ENCODE data around the gene IDH3G.
"Not testable (repeated sequence)": the region's sequence is repeated elsewhere in the genome, so short reads cannot be mapped to it uniquely, and the experiment has no call there.

The IDH3G gene

GRCh38 chrX:153763298-153763932 lies 30.8 kb downstream of the IDH3G start:
- no peak for DNase-seq (ENCODE audit: low read depth in 3 of 3)

DNA sequence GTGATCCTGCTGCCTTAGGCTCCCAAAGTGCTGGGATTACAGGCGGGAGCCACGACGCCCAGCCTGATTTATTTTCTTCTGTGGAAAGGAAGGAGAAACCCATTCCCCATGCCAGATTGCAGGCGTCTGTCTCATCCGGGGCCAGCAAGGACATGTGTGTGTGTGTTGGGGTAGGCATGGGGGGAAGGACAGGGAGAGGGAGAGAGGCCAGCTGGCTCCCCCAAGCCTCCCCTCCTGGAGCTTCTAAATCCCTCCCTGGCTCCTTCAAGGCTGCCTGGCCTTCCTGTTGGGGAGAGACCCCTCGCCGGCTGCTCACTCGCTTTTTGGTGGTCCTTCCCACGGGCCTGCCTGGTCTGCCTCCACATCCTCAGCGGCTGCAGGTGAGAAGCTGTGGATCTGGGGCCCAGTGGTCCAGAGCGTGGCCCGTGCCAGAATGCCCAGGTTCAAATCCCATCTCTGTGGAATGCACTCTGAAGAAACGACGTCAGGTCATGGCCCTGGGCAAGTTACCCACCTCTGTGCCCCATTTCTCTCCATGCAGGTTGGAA lies 31.5 kb downstream of the IDH3G start:
- DNase-seq (ENCODE audit: low read depth in 3 of 3): no peak

DNA sequence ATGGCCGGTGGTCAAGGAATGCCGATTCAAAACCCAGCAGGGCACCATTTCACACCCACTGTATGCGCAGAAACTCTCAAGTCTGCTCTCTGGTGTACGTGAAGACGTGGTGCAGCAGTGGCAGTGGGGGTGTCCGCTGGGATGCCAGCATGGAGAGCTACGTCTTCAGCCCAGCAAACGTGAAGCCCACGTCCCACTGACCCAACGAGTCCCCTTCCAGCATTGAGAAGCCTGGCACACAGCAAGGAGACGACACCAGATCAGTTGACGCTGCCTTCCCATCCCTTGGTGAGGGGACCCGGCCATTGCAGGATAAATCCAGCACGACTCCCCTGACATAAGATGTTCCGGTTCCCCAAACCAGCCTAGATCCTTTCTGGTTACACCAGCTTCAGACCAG lies 32.3 kb downstream of the IDH3G start:
- no peak for DNase-seq (ENCODE audit: low read depth in 3 of 3)

DNA sequence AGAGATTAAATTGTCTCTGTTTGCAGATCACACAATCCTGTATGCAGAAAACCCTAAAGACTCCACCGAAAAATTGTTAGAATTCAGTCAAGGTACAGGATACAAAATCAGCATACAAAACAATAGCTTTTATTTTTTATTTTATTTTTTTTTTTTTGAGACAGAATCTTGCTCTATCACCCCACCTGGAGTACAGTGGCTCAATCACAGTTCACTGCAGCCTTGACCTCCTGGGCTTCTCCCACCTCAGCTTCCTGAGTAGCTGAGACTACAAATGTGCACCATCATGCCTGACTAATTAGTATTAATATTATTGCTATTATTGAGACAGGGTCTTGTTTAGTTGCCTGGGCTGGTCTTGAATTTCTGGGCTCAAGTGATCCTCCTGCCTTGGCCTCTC lies 39.0 kb downstream of the IDH3G start:
- no peak for DNase-seq (ENCODE audit: low read depth in 3 of 3)

GRCh38 chrX:153750127-153750774 lies 43.9 kb downstream of the IDH3G start:
- DNase-seq (ENCODE audit: low read depth in 3 of 3): no peak

DNA sequence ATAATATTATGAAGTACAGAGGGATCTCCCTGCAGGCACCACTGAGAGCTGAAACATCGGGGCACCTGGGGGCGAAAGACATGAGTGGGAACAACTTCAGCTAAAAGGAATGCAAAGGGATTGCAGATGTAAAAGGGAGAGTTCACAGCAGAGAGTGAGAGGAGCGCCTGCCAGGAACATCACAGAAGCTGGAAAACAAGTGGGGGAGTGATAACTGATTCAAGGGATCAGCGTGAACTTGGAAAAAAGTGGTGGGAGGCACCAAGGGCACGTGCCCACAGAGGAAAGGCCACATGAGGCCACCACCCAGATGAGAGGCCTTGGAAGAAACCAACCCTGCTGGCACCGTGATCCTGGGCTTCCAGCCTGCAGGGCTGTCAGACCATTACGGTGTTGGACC lies 45.2 kb downstream of the IDH3G start:
- not testable (repeated sequence) for DNase-seq (ENCODE audit: low read depth in 3 of 3)

GRCh38 chrX:153746991-153747390 lies 47.2 kb downstream of the IDH3G start:
- not testable (repeated sequence) for DNase-seq (ENCODE audit: low read depth in 3 of 3)

- DNase-seq (ENCODE audit: low read depth in 3 of 3): no peak
These were observed 47.8 kb downstream of the IDH3G start for GRCh38 chrX:153746359-153746758.

DNA sequence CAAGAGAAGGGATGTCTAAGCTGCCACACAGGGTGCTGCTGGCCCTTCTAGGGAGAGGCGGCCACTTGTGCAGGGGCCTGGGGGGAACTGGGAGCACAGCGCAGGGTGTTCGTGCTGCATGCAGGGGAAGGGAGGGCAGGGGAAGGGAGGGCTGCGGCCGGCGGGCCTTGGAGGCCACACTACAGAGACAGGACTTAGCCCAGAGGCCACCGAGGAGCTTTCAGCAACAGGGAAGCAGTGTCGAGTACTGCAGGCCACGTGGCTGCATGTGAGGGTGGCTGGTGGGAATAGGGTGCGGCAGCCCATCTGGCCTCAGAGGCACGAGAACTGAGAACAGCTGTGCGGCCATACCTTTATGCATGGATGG lies 49.1 kb downstream of the IDH3G start:
- DNase-seq (ENCODE audit: low read depth in 3 of 3): not testable (repeated sequence)

- DNase-seq (ENCODE audit: low read depth in 3 of 3): no peak
These were observed 49.7 kb downstream of the IDH3G start for GRCh38 chrX:153744210-153745066.

DNA sequence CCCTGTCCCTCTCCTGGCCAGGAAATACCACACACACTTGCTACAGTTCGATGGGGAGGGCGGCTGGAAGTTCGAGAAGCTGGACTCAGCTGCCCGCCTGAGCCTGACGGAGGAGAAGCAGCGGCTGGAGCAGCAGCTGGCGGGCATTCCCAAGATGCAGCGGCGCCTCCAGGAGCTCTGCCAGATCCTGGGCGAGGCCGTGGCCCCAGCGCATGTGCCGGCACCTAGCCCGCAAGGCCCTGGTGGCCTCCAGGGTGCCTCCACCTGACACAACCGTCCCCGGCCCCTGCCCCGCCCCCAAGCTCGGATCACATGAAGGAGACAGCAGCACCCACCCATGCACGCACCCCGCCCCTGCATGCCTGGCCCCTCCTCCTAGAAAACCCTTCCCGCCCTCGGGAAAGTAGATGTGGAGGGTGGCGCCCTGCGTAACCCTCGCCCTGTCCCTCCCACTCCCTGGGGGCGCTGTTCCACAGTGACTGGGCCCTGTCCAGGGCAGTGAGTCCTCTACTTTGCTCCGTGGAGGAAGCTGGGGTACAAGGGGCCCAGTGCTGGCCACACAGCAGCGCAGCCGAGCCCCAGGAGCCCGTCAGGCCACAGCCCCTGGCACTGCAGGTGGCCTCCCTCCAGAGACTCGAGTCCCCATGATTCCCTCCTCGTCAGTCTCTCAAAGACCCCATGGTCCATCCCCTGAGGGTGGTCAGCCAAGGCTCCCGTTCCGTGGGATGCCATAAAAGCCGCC lies 50.5 kb downstream of the IDH3G start:
- not testable (repeated sequence) for DNase-seq (ENCODE audit: low read depth in 3 of 3)

- DNase-seq (ENCODE audit: low read depth in 3 of 3): not testable (repeated sequence)
These were observed 51.2 kb downstream of the IDH3G start for GRCh38 chrX:153742796-153743467.

GRCh38 chrX:153742111-153742510 lies 52.1 kb downstream of the IDH3G start:
- not testable (repeated sequence) for DNase-seq (ENCODE audit: low read depth in 3 of 3)

GRCh38 chrX:153741446-153741845 lies 52.7 kb downstream of the IDH3G start:
- no peak for DNase-seq (ENCODE audit: low read depth in 3 of 3)

DNA sequence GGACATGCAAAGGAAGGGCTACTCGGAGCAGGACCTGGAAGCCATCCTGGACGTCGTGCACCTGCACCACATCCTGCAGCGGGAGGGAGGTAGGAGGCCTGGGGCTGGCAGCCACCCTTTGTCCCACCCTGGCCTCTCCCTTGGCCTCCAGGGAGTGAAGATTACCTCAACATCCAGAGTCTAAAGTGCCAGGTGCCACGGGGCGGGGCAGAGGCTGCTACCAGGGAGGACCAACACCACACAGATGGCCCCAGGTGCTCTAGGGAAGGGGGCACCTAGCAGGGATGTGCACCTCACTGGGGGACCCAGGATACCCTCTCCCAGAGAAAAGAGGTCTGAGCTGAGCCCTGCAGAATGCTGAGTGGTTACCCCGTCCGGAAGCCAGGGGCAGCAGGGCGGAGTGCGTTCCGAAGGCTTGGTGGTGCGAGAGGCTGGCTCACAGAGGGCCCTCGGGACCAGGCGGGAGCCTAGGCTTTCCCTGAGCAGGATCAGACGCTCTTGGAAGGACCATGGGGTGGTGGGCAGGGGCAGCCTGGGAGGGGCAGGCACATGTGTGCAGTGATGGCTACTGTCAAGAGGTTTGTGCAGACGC lies 53.4 kb downstream of the IDH3G start:
- DNase-seq (ENCODE audit: low read depth in 3 of 3): no peak

GRCh38 chrX:153739754-153740486 lies 54.3 kb downstream of the IDH3G start:
- DNase-seq (ENCODE audit: low read depth in 3 of 3): no peak

- DNase-seq (ENCODE audit: low read depth in 3 of 3): no peak
These were observed 56.0 kb downstream of the IDH3G start for GRCh38 chrX:153738056-153738605.

GRCh38 chrX:153736871-153737441 lies 57.2 kb downstream of the IDH3G start:
- DNase-seq (ENCODE audit: low read depth in 3 of 3): no peak

- DNase-seq (ENCODE audit: low read depth in 3 of 3): no peak
These were observed 57.9 kb downstream of the IDH3G start for GRCh38 chrX:153736071-153736820.
